Left lung (tissue), 10 donors: ENCODE data around the gene TRAF2. TPM values are rescaled to one million over a fixed set of nuclear protein-coding genes. Genes with fewer than 3 reads are reported as not detected.

ENCODE experiments used
- ATAC-seq: fragments of 200-7000 bp; cut with Tn5 transposase; one replicate; pipeline ENCODE4 v1.9.1; 2020; ENCODE audit warnings: moderate library complexity
- DNase-seq, 4 donors: peaks; one replicate each; pipeline ENCODE4 v3.0.0-alpha.2; 2013 to 2020
- H3K27ac ChIP-seq, 2 donors: fragments of 200-600 bp; sonication (generic) in 1 of 2; one replicate each; pipeline versions ENCODE4 v1.5.0 to v1.8.0; 2020 to 2021
- H3K27me3 ChIP-seq, 2 donors: fragments of 200-600 bp; sonication (generic) in 1 of 2; one replicate each; pipeline versions ENCODE4 v1.5.0 to v1.8.0; 2020 to 2021
- H3K36me3 ChIP-seq, 2 donors: fragments of 200-600 bp; sonication (generic) in 1 of 2; one replicate each; pipeline versions ENCODE4 v1.5.0 to v1.8.0; 2020 to 2021
- H3K4me1 ChIP-seq, 2 donors: fragments of 200-600 bp; one replicate each; pipeline ENCODE4 v1.8.0; 2021
- H3K4me3 ChIP-seq, 2 donors: fragments of 200-600 bp; sonication (generic) in 1 of 2; one replicate each; pipeline versions ENCODE4 v1.5.0 to v1.8.0; 2020 to 2021; ENCODE audit warnings: mild to moderate bottlenecking in 1 of 2
- H3K9me3 ChIP-seq, 2 donors: fragments of 200-600 bp; sonication (generic) in 1 of 2; one replicate each; pipeline versions ENCODE4 v1.5.0 to v1.8.0; 2020 to 2021
- intact Hi-C, 2 donors: fragments of 100-400 bp; cut with DNase I; formaldehyde crosslinking; loops; one replicate each; pipeline versions ENCODE4 v1.11.2 to v1.14.2; 2022
- polyA plus RNA-seq, 6 donors: library from polyadenylated mRNA; unstranded; fragments of 120-200 nt; gene quantifications; one replicate each; pipeline ENCODE4 v1.2.1, GENCODE V29; 2013; ENCODE audit not compliant: insufficient read length in 6 of 6
- total RNA-seq, 2 donors: library from RNA; stranded (reverse); fragmentation: NEBNext Ultra II Directional; extraction: Animal tissue kit (Norgen Biotek cat#: 25700); gene quantifications; one replicate each; pipeline ENCODE4 v1.2.1, GENCODE V29; 2021
- TF ChIP-seq, protein P1 (sequence below), 2 donors: fragments of 200-600 bp; sonication (generic) in 1 of 2; IDR thresholded peaks; one replicate each; pipeline versions ENCODE4 v1.5.0 to v1.8.0; 2021; ENCODE audit warnings: antibody characterized with exemption in 2 of 2
- donor health status: DM: no; HTN: yes; CAD: no.
- donor health status: DM: no; HTN: no; CAD: no.

Gene TRAF2
- total and polyA plus RNA-seq, 8 donors = 12.4 to 22.4 (median 15.9) TPM

DNA sequence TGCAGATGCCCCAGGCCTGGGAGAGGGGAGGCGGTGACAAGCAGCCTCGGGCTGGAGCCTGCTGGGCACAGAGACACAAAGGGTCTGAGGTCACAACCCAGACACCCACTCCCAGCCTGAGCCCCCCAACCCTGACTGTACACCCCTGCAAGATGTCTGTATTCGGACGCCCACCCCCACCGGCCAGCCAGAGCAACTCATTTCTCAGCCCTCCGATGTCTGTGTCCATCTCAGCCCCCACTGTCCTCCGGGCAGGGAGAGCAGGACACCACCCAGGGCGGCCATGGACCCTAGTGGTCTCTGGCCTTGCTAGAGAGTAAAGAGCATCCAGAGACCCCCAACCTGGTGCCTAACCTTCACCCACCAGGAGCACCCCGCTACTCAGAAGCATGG lies 69.6 kb downstream of the TRAF2 start:
- intact Hi-C loops = no loop called here

DNA sequence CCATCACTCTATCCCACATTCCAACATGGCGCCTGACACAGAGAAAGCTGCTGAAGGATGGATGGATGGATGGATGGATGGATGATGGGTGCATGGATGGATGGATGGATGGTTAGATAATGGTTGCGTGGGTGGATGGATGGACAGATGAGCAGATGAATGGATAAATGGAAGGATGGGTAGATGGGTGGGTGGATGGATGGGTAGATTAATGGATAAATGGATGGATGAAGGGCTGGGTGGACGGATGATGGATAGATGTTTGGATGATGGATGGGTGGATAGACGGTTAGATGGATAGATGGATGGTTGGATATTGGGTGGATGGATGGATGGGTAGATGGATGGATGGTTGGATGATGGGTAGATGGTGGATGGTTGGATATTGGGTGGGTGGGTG lies 70.3 kb downstream of the TRAF2 start:
- DNase-seq = no peak
- peaks cover 0 to 7% of the 10 kb centered on the region in 2 donors for H3K4me1 ChIP-seq
- intact Hi-C loops = no loop called here

More for the DNA sequence above, 69.6 kb downstream of the TRAF2 start:
- Histone ChIP-seq H3K9me3 (no peaks in the 10 kb centered on the region), H3K4me3 (no peak overlapping the region), H3K27me3 (no peaks in the 10 kb centered on the region), H3K4me1 (peaks cover 0 to 7% of the 10 kb centered on the region in 2 donors), H3K27ac (no peak overlapping the region), H3K36me3 (no peaks in the 10 kb centered on the region)
- DNase-seq (peak in 1 of 4 donors; percentile 42), ATAC-seq (no peak)
- TF ChIP-seq, protein P1, sequence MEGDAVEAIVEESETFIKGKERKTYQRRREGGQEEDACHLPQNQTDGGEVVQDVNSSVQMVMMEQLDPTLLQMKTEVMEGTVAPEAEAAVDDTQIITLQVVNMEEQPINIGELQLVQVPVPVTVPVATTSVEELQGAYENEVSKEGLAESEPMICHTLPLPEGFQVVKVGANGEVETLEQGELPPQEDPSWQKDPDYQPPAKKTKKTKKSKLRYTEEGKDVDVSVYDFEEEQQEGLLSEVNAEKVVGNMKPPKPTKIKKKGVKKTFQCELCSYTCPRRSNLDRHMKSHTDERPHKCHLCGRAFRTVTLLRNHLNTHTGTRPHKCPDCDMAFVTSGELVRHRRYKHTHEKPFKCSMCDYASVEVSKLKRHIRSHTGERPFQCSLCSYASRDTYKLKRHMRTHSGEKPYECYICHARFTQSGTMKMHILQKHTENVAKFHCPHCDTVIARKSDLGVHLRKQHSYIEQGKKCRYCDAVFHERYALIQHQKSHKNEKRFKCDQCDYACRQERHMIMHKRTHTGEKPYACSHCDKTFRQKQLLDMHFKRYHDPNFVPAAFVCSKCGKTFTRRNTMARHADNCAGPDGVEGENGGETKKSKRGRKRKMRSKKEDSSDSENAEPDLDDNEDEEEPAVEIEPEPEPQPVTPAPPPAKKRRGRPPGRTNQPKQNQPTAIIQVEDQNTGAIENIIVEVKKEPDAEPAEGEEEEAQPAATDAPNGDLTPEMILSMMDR (IDR thresholded peaks at IDR 0.05) = no peak

DNA sequence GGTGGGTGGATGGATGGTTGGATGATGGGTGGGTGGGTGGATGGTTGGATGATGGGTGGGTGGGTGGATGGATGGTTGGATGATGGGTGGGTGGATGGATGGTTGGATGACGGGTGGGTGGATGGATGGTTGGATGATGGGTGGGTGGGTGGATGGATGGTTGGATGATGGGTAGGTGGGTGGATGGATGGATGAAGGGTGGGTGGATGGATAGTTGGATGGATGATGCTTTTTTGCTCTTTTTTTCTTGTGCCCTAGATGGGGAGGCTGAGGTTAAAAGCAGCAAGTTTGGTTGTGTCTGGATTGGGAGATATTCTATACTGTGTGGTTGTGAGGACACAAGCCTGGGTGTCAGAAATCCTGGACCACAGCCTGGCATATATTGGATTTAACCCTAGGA lies 71.1 kb downstream of the TRAF2 start:
- Histone ChIP-seq H3K4me3 (no peak overlapping the region), H3K27me3 (no peaks in the 10 kb centered on the region), H3K36me3 (no peaks in the 10 kb centered on the region), H3K4me1 (peaks cover 0 to 7% of the 10 kb centered on the region in 2 donors), H3K27ac (no peak overlapping the region), H3K9me3 (no peaks in the 10 kb centered on the region)
- DNase-seq (no peak), ATAC-seq (no peak)
- TF ChIP-seq, protein P1 (IDR thresholded peaks at IDR 0.05) = no peak
- intact Hi-C loops = no loop called here

More for the DNA sequence above, 70.3 kb downstream of the TRAF2 start:
- H3K27me3 ChIP-seq = no peaks in the 10 kb centered on the region
- H3K4me3 ChIP-seq = no peak overlapping the region
- no peak for ATAC-seq
- no peaks in the 10 kb centered on the region for H3K36me3 ChIP-seq
- H3K9me3 ChIP-seq = no peaks in the 10 kb centered on the region
- TF ChIP-seq, protein P1 (IDR thresholded peaks at IDR 0.05) = no peak
- no peak overlapping the region for H3K27ac ChIP-seq

DNA sequence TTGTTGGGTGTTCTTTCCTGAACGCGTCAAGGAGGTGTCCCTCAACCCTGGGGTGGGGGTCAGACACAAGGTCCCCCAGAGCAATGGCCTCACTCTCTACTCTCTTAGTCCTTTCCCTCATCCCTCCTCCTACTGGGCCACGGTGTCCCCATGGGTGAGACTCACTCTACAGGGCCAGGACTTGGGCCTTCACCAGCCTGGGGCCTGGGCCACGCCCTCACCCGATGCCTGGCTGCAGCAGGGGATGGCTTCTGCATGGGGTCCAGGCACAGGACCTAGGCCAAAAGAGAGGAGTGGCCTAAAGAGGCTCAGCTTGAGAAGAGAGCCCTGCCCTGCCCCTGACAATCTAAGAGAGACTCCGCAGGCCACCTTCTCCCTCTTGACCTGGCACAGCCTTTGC lies 71.6 kb downstream of the TRAF2 start:
- intact Hi-C loops = no loop called here

DNA sequence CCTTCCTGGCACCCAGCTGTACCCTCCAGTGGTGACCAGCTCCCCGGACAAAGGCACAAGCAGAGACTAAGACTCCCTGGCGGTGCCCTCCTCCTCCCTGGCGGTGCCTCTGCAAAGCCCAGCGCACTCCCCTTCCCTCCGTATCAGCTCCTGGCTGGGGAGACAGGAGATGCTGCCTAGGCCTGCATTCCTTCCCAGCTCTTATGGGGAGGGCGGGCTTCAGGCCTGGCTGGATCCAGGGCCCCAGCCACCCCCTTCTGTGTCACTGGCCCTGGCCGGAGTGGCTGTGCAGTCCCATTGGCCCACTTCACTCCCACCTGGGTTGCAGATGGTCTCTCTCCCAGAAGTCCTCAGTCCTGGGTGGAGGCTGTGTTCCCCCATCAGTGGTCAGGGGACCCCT lies 72.2 kb downstream of the TRAF2 start:
- ATAC-seq (no peak), DNase-seq (no peak)
- Histone ChIP-seq H3K36me3 (no peaks in the 10 kb centered on the region), H3K9me3 (no peaks in the 10 kb centered on the region), H3K27me3 (no peaks in the 10 kb centered on the region), H3K4me1 (peaks cover 0 to 7% of the 10 kb centered on the region in 2 donors), H3K27ac (no peak overlapping the region), H3K4me3 (no peak overlapping the region)
- intact Hi-C loops = no loop called here
- TF ChIP-seq, protein P1 (IDR thresholded peaks at IDR 0.05) = no peak

More for the DNA sequence above, 71.6 kb downstream of the TRAF2 start:
- H3K27ac ChIP-seq = no peak overlapping the region
- H3K27me3 ChIP-seq = no peaks in the 10 kb centered on the region
- H3K4me3 ChIP-seq = no peak overlapping the region
- DNase-seq (peak in 1 of 4 donors; percentile 53), ATAC-seq (no peak)
- no peaks in the 10 kb centered on the region for H3K36me3 ChIP-seq
- peaks cover 0 to 7% of the 10 kb centered on the region in 2 donors for H3K4me1 ChIP-seq
- H3K9me3 ChIP-seq = no peaks in the 10 kb centered on the region
- TF ChIP-seq, protein P1 (IDR thresholded peaks at IDR 0.05) = no peak
